HCT116 (cell line): ENCODE measurements around the gene ANTXR2.

Source experiments
- RAD21 ChIP-seq: IDR thresholded peaks from 2 replicates; pipeline ENCODE4 v1.6.1; 2012; ENCODE audit warnings: low read depth, mild to moderate bottlenecking
- TF ChIP-seq, protein P1 (sequence below), 3 experiments: fragments of 200-600 bp in 1 of 3; sonication (generic) in 1 of 3; IDR thresholded peaks in 2 of 3; conservative IDR thresholded peaks in 1 of 3; 2 replicates each; pipeline ENCODE4 v1.5.1; 2012 to 2017; ENCODE audit warnings: low read depth in 2 of 3, low read length in 2 of 3, antibody characterized with exemption in 1 of 3, borderline replicate concordance in 1 of 3, control low read depth in 1 of 3, mild to moderate bottlenecking in 1 of 3, mixed read lengths in 1 of 3, mixed run types in 1 of 3, moderate library complexity in 1 of 3; ENCODE audit not compliant: insufficient read depth in 1 of 3

DNA sequence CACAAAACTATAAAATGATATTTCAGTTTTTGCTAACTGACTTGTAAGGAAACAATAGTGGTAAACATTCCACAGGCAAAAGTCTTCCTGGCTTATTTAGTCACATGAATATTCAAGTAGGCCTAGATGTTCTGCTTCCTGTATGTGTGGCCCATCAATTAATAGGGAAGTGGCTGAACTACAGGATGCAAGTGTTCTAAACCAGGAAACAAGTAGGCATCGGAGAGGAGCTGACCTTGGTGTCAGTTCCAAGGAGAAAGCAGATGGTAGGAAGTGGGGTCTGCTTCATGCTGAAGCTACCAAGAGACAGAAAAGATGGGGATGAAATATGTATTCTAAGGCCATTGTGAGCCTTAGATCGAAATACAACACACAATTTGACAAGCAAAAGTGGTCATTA, 149.7 kb downstream of the ANTXR2 start:
- TF ChIP-seq, protein P1, sequence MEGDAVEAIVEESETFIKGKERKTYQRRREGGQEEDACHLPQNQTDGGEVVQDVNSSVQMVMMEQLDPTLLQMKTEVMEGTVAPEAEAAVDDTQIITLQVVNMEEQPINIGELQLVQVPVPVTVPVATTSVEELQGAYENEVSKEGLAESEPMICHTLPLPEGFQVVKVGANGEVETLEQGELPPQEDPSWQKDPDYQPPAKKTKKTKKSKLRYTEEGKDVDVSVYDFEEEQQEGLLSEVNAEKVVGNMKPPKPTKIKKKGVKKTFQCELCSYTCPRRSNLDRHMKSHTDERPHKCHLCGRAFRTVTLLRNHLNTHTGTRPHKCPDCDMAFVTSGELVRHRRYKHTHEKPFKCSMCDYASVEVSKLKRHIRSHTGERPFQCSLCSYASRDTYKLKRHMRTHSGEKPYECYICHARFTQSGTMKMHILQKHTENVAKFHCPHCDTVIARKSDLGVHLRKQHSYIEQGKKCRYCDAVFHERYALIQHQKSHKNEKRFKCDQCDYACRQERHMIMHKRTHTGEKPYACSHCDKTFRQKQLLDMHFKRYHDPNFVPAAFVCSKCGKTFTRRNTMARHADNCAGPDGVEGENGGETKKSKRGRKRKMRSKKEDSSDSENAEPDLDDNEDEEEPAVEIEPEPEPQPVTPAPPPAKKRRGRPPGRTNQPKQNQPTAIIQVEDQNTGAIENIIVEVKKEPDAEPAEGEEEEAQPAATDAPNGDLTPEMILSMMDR (IDR thresholded peaks at IDR 0.05 in 2 of 3, conservative IDR thresholded peaks at IDR 0.05 in 1 of 3; ENCODE audit: borderline replicate concordance in 1 of 3, insufficient read depth in 1 of 3, low read depth in 2 of 3, low read length in 2 of 3), result no peak
- TF ChIP-seq RAD21, result no peak
